ENCODE results near the gene KCNIP3. TPM values are rescaled to one million over a fixed set of nuclear protein-coding genes. Genes with fewer than 3 reads are reported as not detected.
A peak's percentile ranks its signal among the peaks of the same experiment; 100 is the strongest.

Gene KCNIP3
- total RNA-seq, 1 donor from 2014 or later = 7.3 TPM

GRCh38 chr2:95297639-95298395 lies 670 bp downstream of the KCNIP3 start:
- H3K9me3 Mint-ChIP-seq (ENCODE audit: unreplicated experiment) = peaks cover 5% of the 10 kb centered on the region
- H3K36me3 Mint-ChIP-seq (ENCODE audit: unreplicated experiment) = no peaks in the 10 kb centered on the region
- peak overlapping the region; percentile 71 for H3K27ac Mint-ChIP-seq (ENCODE audit: unreplicated experiment)
- H3K27me3 Mint-ChIP-seq (ENCODE audit: unreplicated experiment) = peaks cover 2% of the 10 kb centered on the region
- no peak for TF ChIP-seq CTCF (IDR thresholded peaks at IDR 0.05; ENCODE audit: partially characterized antibody, unreplicated experiment)
- H3K4me1 Mint-ChIP-seq (ENCODE audit: low read depth, unreplicated experiment) = peaks cover 7% of the 10 kb centered on the region
- H3K4me3 Mint-ChIP-seq (ENCODE audit: unreplicated experiment) = peak overlapping the region; percentile 74
- no peak for DNase-seq

- TF ChIP-seq CTCF (IDR thresholded peaks at IDR 0.05; ENCODE audit: partially characterized antibody, unreplicated experiment) = no peak
Observed at GRCh38 chr2:95298486-95299111, 1.5 kb downstream of the KCNIP3 start.

GRCh38 chr2:95299961-95300360 lies 2.8 kb downstream of the KCNIP3 start:
- H3K36me3 Mint-ChIP-seq (ENCODE audit: unreplicated experiment) = no peaks in the 10 kb centered on the region
- peaks cover 9% of the 10 kb centered on the region for H3K9me3 Mint-ChIP-seq (ENCODE audit: unreplicated experiment)
- no peak for TF ChIP-seq CTCF (IDR thresholded peaks at IDR 0.05; ENCODE audit: partially characterized antibody, unreplicated experiment)
- H3K4me3 Mint-ChIP-seq (ENCODE audit: unreplicated experiment) = no peak overlapping the region
- peaks cover 18% of the 10 kb centered on the region for H3K4me1 Mint-ChIP-seq (ENCODE audit: low read depth, unreplicated experiment)
- no peak overlapping the region for H3K27ac Mint-ChIP-seq (ENCODE audit: unreplicated experiment)
- peaks cover 2% of the 10 kb centered on the region for H3K27me3 Mint-ChIP-seq (ENCODE audit: unreplicated experiment)
- DNase-seq = no peak

More at GRCh38 chr2:95298486-95299111, 1.5 kb downstream of the KCNIP3 start:
- H3K4me3 Mint-ChIP-seq (ENCODE audit: unreplicated experiment) = no peak overlapping the region
- peaks cover 13% of the 10 kb centered on the region for H3K4me1 Mint-ChIP-seq (ENCODE audit: low read depth, unreplicated experiment)
- no peaks in the 10 kb centered on the region for H3K36me3 Mint-ChIP-seq (ENCODE audit: unreplicated experiment)
- no peak for DNase-seq
- H3K9me3 Mint-ChIP-seq (ENCODE audit: unreplicated experiment) = peaks cover 8% of the 10 kb centered on the region
- H3K27ac Mint-ChIP-seq (ENCODE audit: unreplicated experiment) = no peak overlapping the region
- H3K27me3 Mint-ChIP-seq (ENCODE audit: unreplicated experiment) = peaks cover 2% of the 10 kb centered on the region

- peaks cover 2% of the 10 kb centered on the region for H3K27me3 Mint-ChIP-seq (ENCODE audit: unreplicated experiment)
- H3K4me3 Mint-ChIP-seq (ENCODE audit: unreplicated experiment) = no peak overlapping the region
- DNase-seq = no peak
- H3K9me3 Mint-ChIP-seq (ENCODE audit: unreplicated experiment) = peaks cover 9% of the 10 kb centered on the region
- H3K36me3 Mint-ChIP-seq (ENCODE audit: unreplicated experiment) = no peaks in the 10 kb centered on the region
- no peak overlapping the region for H3K27ac Mint-ChIP-seq (ENCODE audit: unreplicated experiment)
- no peak for TF ChIP-seq CTCF (IDR thresholded peaks at IDR 0.05; ENCODE audit: partially characterized antibody, unreplicated experiment)
- peaks cover 18% of the 10 kb centered on the region for H3K4me1 Mint-ChIP-seq (ENCODE audit: low read depth, unreplicated experiment)
Observed at GRCh38 chr2:95300450-95300849, 3.3 kb downstream of the KCNIP3 start.

GRCh38 chr2:95301186-95301585 lies 4.0 kb downstream of the KCNIP3 start:
- TF ChIP-seq CTCF (IDR thresholded peaks at IDR 0.05; ENCODE audit: partially characterized antibody, unreplicated experiment) = no peak
- Mint-ChIP-seq H3K4me3 (ENCODE audit: unreplicated experiment) (no peak overlapping the region), H3K27me3 (ENCODE audit: unreplicated experiment) (peaks cover 4% of the 10 kb centered on the region), H3K4me1 (ENCODE audit: low read depth, unreplicated experiment) (peaks cover 18% of the 10 kb centered on the region), H3K36me3 (ENCODE audit: unreplicated experiment) (no peaks in the 10 kb centered on the region), H3K27ac (ENCODE audit: unreplicated experiment) (no peak overlapping the region), H3K9me3 (ENCODE audit: unreplicated experiment) (peaks cover 9% of the 10 kb centered on the region)
- DNase-seq = no peak
